ENCODE results near the gene SPACA7.

- TF ChIP-seq POLR2A (IDR thresholded peaks at IDR 0.05) (no peak), CTCF (IDR thresholded peaks at IDR 0.05) (no peak), POLR2AphosphoS5 (IDR thresholded peaks at IDR 0.05) (no peak)
These were observed 43.4 kb upstream of the SPACA7 start for GRCh38 chr13:112332727-112333126.
